ENCODE measurements around the gene RFFL. TPM values are rescaled to one million over a fixed set of nuclear protein-coding genes. Genes with fewer than 3 reads are reported as not detected.

RFFL gene
- total RNA-seq, 1 experiment from 2014 or later, result 22.0 TPM

- intact Hi-C loops (cut with micrococcal nuclease), result no loop called here
- no peak overlapping the region for H3K4me3 Mint-ChIP-seq (ENCODE audit: unreplicated experiment)
- H3K9me3 Mint-ChIP-seq (ENCODE audit: unreplicated experiment), result no peaks in the 10 kb centered on the region
- DNase-seq (ENCODE audit: unreplicated experiment), result no peak
- no peaks in the 10 kb centered on the region for H3K27me3 Mint-ChIP-seq (ENCODE audit: insufficient read depth, unreplicated experiment)
- TF ChIP-seq CTCF (IDR thresholded peaks at IDR 0.05; ENCODE audit: unreplicated experiment), result no peak
- BruUV-seq (replicated peaks), result no TSS peak
- H3K36me3 Mint-ChIP-seq (ENCODE audit: insufficient read depth, unreplicated experiment), result peaks cover 45% of the 10 kb centered on the region
- H3K27ac Mint-ChIP-seq (ENCODE audit: low read depth, unreplicated experiment), result no peak overlapping the region
- no peaks in the 10 kb centered on the region for H3K4me1 Mint-ChIP-seq (ENCODE audit: insufficient read depth, unreplicated experiment)
- ChIA-PET POLR2A (interaction anchor here (0.8 kb wide), 1 partner anchor 9 kb away, joined by 3 read pairs; no protein-coding TSS in a partner anchor), CTCF (interaction anchor here (0.6 to 1.2 kb wide), 2 partner anchors 47 to 93 kb away, joined by 3 to 5 read pairs; partner anchors contain the start of gene RFFL)
These were observed 47.1 kb downstream of the RFFL start for GRCh38 chr17:35016369-35016768.

- Mint-ChIP-seq H3K4me3 (ENCODE audit: unreplicated experiment) (no peak overlapping the region), H3K27ac (ENCODE audit: low read depth, unreplicated experiment) (no peak overlapping the region), H3K9me3 (ENCODE audit: unreplicated experiment) (no peaks in the 10 kb centered on the region), H3K27me3 (ENCODE audit: insufficient read depth, unreplicated experiment) (no peaks in the 10 kb centered on the region), H3K4me1 (ENCODE audit: insufficient read depth, unreplicated experiment) (no peaks in the 10 kb centered on the region), H3K36me3 (ENCODE audit: insufficient read depth, unreplicated experiment) (peaks cover 65% of the 10 kb centered on the region)
- ChIA-PET CTCF (interaction anchor here (0.7 to 1.0 kb wide), 2 partner anchors 13 to 525 kb away, joined by 3 read pairs; no protein-coding TSS in a partner anchor), POLR2A (interaction anchor here (2.5 kb wide), 1 partner anchor 9 kb away, joined by 5 read pairs; no protein-coding TSS in a partner anchor)
- no peak for TF ChIP-seq CTCF (IDR thresholded peaks at IDR 0.05; ENCODE audit: unreplicated experiment)
- intact Hi-C loops (cut with micrococcal nuclease), result no loop called here
- DNase-seq (ENCODE audit: unreplicated experiment), result no peak
- BruUV-seq (replicated peaks), result TSS peak; percentile 7
These were observed 51.8 kb downstream of the RFFL start for GRCh38 chr17:35011671-35012216.

GRCh38 chr17:35010093-35010492 is 53.4 kb downstream of the RFFL start:
- Mint-ChIP-seq H3K27me3 (ENCODE audit: insufficient read depth, unreplicated experiment) (no peaks in the 10 kb centered on the region), H3K9me3 (ENCODE audit: unreplicated experiment) (no peaks in the 10 kb centered on the region), H3K4me3 (ENCODE audit: unreplicated experiment) (no peak overlapping the region), H3K36me3 (ENCODE audit: insufficient read depth, unreplicated experiment) (peaks cover 59% of the 10 kb centered on the region), H3K27ac (ENCODE audit: low read depth, unreplicated experiment) (no peak overlapping the region), H3K4me1 (ENCODE audit: insufficient read depth, unreplicated experiment) (no peaks in the 10 kb centered on the region)
- no peak for TF ChIP-seq CTCF (IDR thresholded peaks at IDR 0.05; ENCODE audit: unreplicated experiment)
- ChIA-PET CTCF (interaction anchor here (0.6 to 0.8 kb wide), 3 partner anchors 21 to 109 kb away, joined by 4 to 5 read pairs (median 4); partner anchors contain the start of gene RAD51D), POLR2A (interaction anchor here (0.6 to 1.4 kb wide), 2 partner anchors 9 to 54 kb away, joined by 3 to 4 read pairs; no protein-coding TSS in a partner anchor)
- BruUV-seq (replicated peaks), result no TSS peak
- intact Hi-C loops (cut with micrococcal nuclease), result no loop called here
- DNase-seq (ENCODE audit: unreplicated experiment), result no peak

- Mint-ChIP-seq H3K9me3 (ENCODE audit: unreplicated experiment) (no peaks in the 10 kb centered on the region), H3K4me1 (ENCODE audit: insufficient read depth, unreplicated experiment) (no peaks in the 10 kb centered on the region), H3K4me3 (ENCODE audit: unreplicated experiment) (no peak overlapping the region), H3K27ac (ENCODE audit: low read depth, unreplicated experiment) (no peak overlapping the region), H3K27me3 (ENCODE audit: insufficient read depth, unreplicated experiment) (no peaks in the 10 kb centered on the region), H3K36me3 (ENCODE audit: insufficient read depth, unreplicated experiment) (peaks cover 52% of the 10 kb centered on the region)
- BruUV-seq (replicated peaks), result no TSS peak
- ChIA-PET POLR2A (interaction anchor here (1.6 kb wide), 1 partner anchor 11 kb away, joined by 8 read pairs; no protein-coding TSS in a partner anchor), CTCF (no interaction called here)
- intact Hi-C loops (cut with micrococcal nuclease), result no loop called here
- no peak for DNase-seq (ENCODE audit: unreplicated experiment)
- TF ChIP-seq CTCF (IDR thresholded peaks at IDR 0.05; ENCODE audit: unreplicated experiment), result no peak
These were observed 56.5 kb downstream of the RFFL start for GRCh38 chr17:35006961-35007360.
